Lung (tissue), 12 donors: ENCODE measurements around the gene MT2A. TPM values are rescaled to one million over a fixed set of nuclear protein-coding genes. Genes with fewer than 3 reads are reported as not detected.
A peak's percentile ranks its signal among the peaks of the same experiment; 100 is the strongest.

Experiments
- ATAC-seq: fragments of 200-7000 bp; cut with Tn5 transposase; one replicate; pipeline ENCODE4 v1.9.1; 2020; ENCODE audit warnings: moderate number of reproducible peaks; ENCODE audit not compliant: insufficient read depth, low FRiP score
- DNase-seq, 3 donors: peaks; one replicate each; pipeline ENCODE4 v3.0.0-alpha.2; 2013 to 2017
- H3K27ac ChIP-seq, 2 donors: one replicate each; pipeline ENCODE4 v1.5.1; 2013; ENCODE audit warnings: mild to moderate bottlenecking in 2 of 2, moderate library complexity in 2 of 2, control low read depth in 1 of 2, inconsistent platforms in 1 of 2, low read depth in 1 of 2, low read length in 1 of 2
- H3K27me3 ChIP-seq, 3 donors: one replicate each; pipeline ENCODE4 v1.5.1; 2013; ENCODE audit warnings: low read length in 2 of 3; ENCODE audit not compliant: control insufficient read depth in 3 of 3, insufficient read depth in 3 of 3
- H3K36me3 ChIP-seq, 4 donors: one replicate each; pipeline ENCODE4 v1.5.1; 2013; ENCODE audit warnings: low read length in 4 of 4, mild to moderate bottlenecking in 1 of 4, moderate library complexity in 1 of 4; ENCODE audit not compliant: control insufficient read depth in 4 of 4, insufficient read depth in 4 of 4
- H3K4me1 ChIP-seq, 5 donors: one replicate each; pipeline ENCODE4 v1.5.1; 2013; ENCODE audit warnings: low read length in 5 of 5, mild to moderate bottlenecking in 2 of 5, moderate library complexity in 1 of 5; ENCODE audit not compliant: control insufficient read depth in 5 of 5, insufficient read depth in 5 of 5
- H3K4me3 ChIP-seq: one replicate; pipeline ENCODE4 v1.5.1; 2013; ENCODE audit warnings: mild to moderate bottlenecking, control low read depth, moderate library complexity
- H3K9ac ChIP-seq, 2 donors: one replicate each; pipeline ENCODE4 v1.5.1; 2013; ENCODE audit warnings: low read length in 2 of 2, control low read depth in 1 of 2; ENCODE audit not compliant: insufficient read depth in 1 of 2
- H3K9me3 ChIP-seq, 4 donors: one replicate each; pipeline ENCODE4 v1.5.1; 2013; ENCODE audit warnings: low read length in 3 of 4, mild to moderate bottlenecking in 1 of 4, moderate library complexity in 1 of 4; ENCODE audit not compliant: control insufficient read depth in 4 of 4, insufficient read depth in 3 of 4
- CTCF ChIP-seq: IDR thresholded peaks from 2 replicates; pipeline ENCODE4 v1.5.1; 2012; ENCODE audit warnings: mild to moderate bottlenecking; ENCODE audit errors: control extremely low read depth, extremely low read depth
- WGBS, 2 donors: extraction: QIAGEN DNeasy Blood & Tissue Kit; methylation state at CpG; one replicate each; pipeline ENCODE4 v1.1.7; 2013; 5-methylcytosine and 5-hydroxymethylcytosine counted together
- polyA plus RNA-seq, 2 donors: library from polyadenylated mRNA; stranded (reverse); fragments of 200-250 nt; gene quantifications; one replicate each; pipeline ENCODE4 v1.2.1, GENCODE V29; 2013
- total RNA-seq, 2 donors: library from RNA; depleted of rRNA in 1 of 2; stranded (reverse); fragments of >200 nt in 1 of 2; gene quantifications; one replicate each; pipeline ENCODE4 v1.2.1, GENCODE V29; 2014 to 2021
- donor health status: control.
- donor health status: control.
- donor health status: Bipolar disorder and iron deficiency.
- donor health status: healthy.
- donor health status: DM: yes; HTN: yes; CAD: no.

The MT2A gene
- total and polyA plus RNA-seq, 4 donors, result 17.6 to 1,104 (median 712) TPM

- no peak for TF ChIP-seq CTCF
- no peak for DNase-seq
- Histone ChIP-seq H3K36me3 (no peaks in the 10 kb centered on the region), H3K4me3 (peak overlapping the region; percentile 4), H3K27ac (peak overlapping the region; percentile 88 to 97), H3K9me3 (no peaks in the 10 kb centered on the region), H3K9ac (peak overlapping the region in 1 of 2 donors; percentile 71), H3K4me1 (peaks cover 9 to 55% (median 31%) of the 10 kb centered on the region in 5 donors), H3K27me3 (peaks cover 0 to 8% (median 0%) of the 10 kb centered on the region in 3 donors)
- 52 to 53% methylated on average over 2 of the region's 2 CpGs for WGBS, 2 donors
- no peak for ATAC-seq
These were observed 725 bp upstream of the MT2A start for GRCh38 chr16:56607675-56608042.

- WGBS, 2 donors, result 0% methylated on average over 21 of the region's 21 CpGs
- Histone ChIP-seq H3K27ac (peak overlapping the region; percentile 88 to 91), H3K9me3 (no peaks in the 10 kb centered on the region), H3K36me3 (no peaks in the 10 kb centered on the region), H3K4me3 (peak overlapping the region; percentile 78), H3K27me3 (peaks cover 0 to 8% (median 0%) of the 10 kb centered on the region in 3 donors), H3K4me1 (peaks cover 9 to 55% (median 31%) of the 10 kb centered on the region in 5 donors), H3K9ac (peak overlapping the region in 1 of 2 donors; percentile 78)
- no peak for ATAC-seq
- TF ChIP-seq CTCF, result no peak
- DNase-seq, result no peak
These were observed 585 bp downstream of the MT2A start for GRCh38 chr16:56608876-56609462.

- H3K27ac ChIP-seq, result peak overlapping the region; percentile 88 to 91
- peak overlapping the region; percentile 78 for H3K4me3 ChIP-seq
- ATAC-seq (no peak), DNase-seq (peak; percentile 83 to 94 (median 94))
- H3K36me3 ChIP-seq, result no peaks in the 10 kb centered on the region
- 0 to 1% methylated on average over 6 of the region's 6 CpGs for WGBS, 2 donors
- H3K27me3 ChIP-seq, result peaks cover 0 to 8% (median 0%) of the 10 kb centered on the region in 3 donors
- H3K9ac ChIP-seq, result peak overlapping the region in 1 of 2 donors; percentile 78
- H3K4me1 ChIP-seq, result peaks cover 9 to 55% (median 31%) of the 10 kb centered on the region in 5 donors
- TF ChIP-seq CTCF, result no peak
- H3K9me3 ChIP-seq, result no peaks in the 10 kb centered on the region
These were observed 1.1 kb downstream of the MT2A start for GRCh38 chr16:56609463-56609921.
